Glutamatergic neuron (in vitro differentiated cells): ENCODE results near the gene RPL3. TPM values are rescaled to one million over a fixed set of nuclear protein-coding genes. Genes with fewer than 3 reads are reported as not detected.

ENCODE experiments used
- DNase-seq: peaks from one replicate; pipeline ENCODE4 v3.0.0; 2022
- H3K27ac Mint-ChIP-seq: one replicate; pipeline ENCODE4 v1.8.0; 2020; ENCODE audit warnings: mild to moderate bottlenecking, mixed read lengths, inconsistent platforms; ENCODE audit not compliant: unreplicated experiment
- H3K27me3 Mint-ChIP-seq: one replicate; pipeline ENCODE4 v1.8.0; 2020; ENCODE audit warnings: mild to moderate bottlenecking, moderate library complexity, mixed read lengths, inconsistent platforms; ENCODE audit not compliant: unreplicated experiment
- H3K36me3 Mint-ChIP-seq: one replicate; pipeline ENCODE4 v1.8.0; 2020; ENCODE audit warnings: mild to moderate bottlenecking, mixed read lengths, inconsistent platforms; ENCODE audit not compliant: unreplicated experiment
- H3K4me1 Mint-ChIP-seq: one replicate; pipeline ENCODE4 v1.8.0; 2020; ENCODE audit warnings: mild to moderate bottlenecking, low read depth, mixed read lengths, inconsistent platforms; ENCODE audit not compliant: unreplicated experiment
- H3K4me3 Mint-ChIP-seq: one replicate; pipeline ENCODE4 v1.8.0; 2020; ENCODE audit warnings: mild to moderate bottlenecking, mixed read lengths, inconsistent platforms; ENCODE audit not compliant: unreplicated experiment
- H3K9me3 Mint-ChIP-seq: one replicate; pipeline ENCODE4 v1.8.0; 2020; ENCODE audit warnings: mild to moderate bottlenecking, moderate library complexity, mixed read lengths, inconsistent platforms; ENCODE audit not compliant: unreplicated experiment
- CTCF ChIP-seq: fragments of 200-600 bp; sonication (generic); IDR thresholded peaks from one replicate; pipeline ENCODE4 v1.5.0; 2021; ENCODE audit not compliant: partially characterized antibody, unreplicated experiment
- total RNA-seq: library from RNA; stranded (reverse); fragmentation: NEBNext Ultra II Directional; extraction: Animal tissue kit (Norgen Biotek cat#: 25700); gene quantifications from one replicate; pipeline ENCODE4 v1.2.1, GENCODE V29; 2021; ENCODE audit not compliant: unreplicated experiment

Gene RPL3
- total RNA-seq, 1 donor from 2014 or later: 1,061 TPM

DNA sequence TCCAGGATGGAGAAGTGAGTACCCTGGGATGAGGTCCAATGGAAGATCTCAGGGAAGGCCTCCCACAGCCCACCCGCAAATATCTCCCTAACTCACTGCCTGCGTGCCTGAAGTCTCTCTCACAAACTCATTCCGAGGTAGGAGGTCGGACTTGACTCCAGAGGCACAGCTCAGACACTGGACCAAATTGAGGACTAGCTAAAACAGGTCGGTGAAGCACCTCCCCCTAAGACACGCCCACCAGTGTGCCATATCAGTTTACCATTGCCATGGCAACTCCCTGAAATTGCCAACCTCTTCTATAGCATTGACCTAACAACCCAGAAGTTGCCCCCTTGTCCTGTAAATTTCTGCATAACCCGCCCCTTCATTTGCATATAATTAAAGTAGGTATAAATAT is 17.5 kb downstream of the RPL3 start:
- no peak for TF ChIP-seq CTCF
- H3K4me3 Mint-ChIP-seq: no peak overlapping the region
- no peak for DNase-seq

DNA sequence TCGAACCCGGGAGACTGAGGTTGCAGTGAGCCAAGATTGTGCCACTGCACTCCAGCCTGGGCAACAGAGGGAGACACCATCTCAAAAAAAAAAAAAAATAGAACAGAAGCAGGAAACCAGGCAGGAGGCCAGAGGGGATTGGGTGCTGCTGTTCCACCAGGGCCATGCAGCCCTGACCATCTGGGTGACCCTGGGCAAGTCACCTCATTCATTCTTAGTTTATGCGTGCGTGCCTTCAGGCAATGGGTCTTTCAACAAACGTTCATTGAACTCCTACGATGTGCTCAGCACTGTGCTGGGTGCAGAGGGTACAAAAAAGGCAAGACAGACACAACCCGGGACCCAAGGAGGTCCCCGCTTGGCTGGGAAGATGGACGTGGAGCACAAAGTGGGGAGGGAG is 18.3 kb downstream of the RPL3 start:
- no peak for TF ChIP-seq CTCF
- Mint-ChIP-seq H3K36me3 (no peaks in the 10 kb centered on the region), H3K27me3 (peaks cover 12% of the 10 kb centered on the region), H3K27ac (no peak overlapping the region), H3K9me3 (peaks cover 1% of the 10 kb centered on the region), H3K4me1 (peaks cover 13% of the 10 kb centered on the region), H3K4me3 (no peak overlapping the region)
- DNase-seq: no peak

More for the DNA sequence above, 17.5 kb downstream of the RPL3 start:
- H3K4me1 Mint-ChIP-seq: peaks cover 19% of the 10 kb centered on the region
- no peaks in the 10 kb centered on the region for H3K36me3 Mint-ChIP-seq
- peaks cover 8% of the 10 kb centered on the region for H3K27me3 Mint-ChIP-seq
- H3K9me3 Mint-ChIP-seq: peaks cover 3% of the 10 kb centered on the region
- H3K27ac Mint-ChIP-seq: no peak overlapping the region

DNA sequence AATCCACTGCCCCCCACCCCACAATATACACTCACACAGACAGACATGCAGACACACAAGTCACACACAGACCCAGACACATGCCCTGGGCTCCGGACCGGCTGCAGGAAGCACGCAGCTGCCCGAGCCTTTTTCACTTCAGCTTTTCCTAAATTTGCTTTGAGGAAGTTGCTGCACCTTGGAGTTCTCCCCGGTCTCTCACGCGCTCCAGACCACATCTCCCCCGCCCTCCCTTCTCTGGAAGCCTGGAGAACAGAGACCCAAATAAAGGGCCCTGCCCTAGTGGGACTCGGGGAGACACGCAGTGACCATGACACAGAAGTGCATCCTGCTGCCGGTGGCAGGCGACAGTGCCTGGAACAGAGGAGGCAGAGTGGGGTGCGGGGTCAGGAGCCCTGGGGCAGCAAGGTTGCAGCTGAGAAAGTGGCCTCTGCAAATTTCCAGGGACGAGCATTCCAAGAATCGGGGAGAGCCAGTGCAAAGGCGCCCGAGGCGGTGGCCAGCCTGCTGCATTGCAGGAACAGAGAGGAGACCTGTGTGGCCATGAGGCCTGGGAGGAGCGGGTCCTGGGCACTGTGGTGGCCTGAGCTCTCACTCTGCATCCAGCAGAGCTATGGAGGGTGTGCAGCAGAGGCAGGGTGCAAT is 19.1 kb downstream of the RPL3 start:
- DNase-seq: peak; percentile 44

GRCh38 chr22:39299829-39300178 is 19.6 kb downstream of the RPL3 start:
- TF ChIP-seq CTCF: no peak
- no peak for DNase-seq
- Mint-ChIP-seq H3K4me3 (no peak overlapping the region), H3K36me3 (no peaks in the 10 kb centered on the region), H3K27me3 (peaks cover 12% of the 10 kb centered on the region), H3K9me3 (peaks cover 1% of the 10 kb centered on the region), H3K27ac (no peak overlapping the region), H3K4me1 (peaks cover 13% of the 10 kb centered on the region)

More for the DNA sequence above, 19.1 kb downstream of the RPL3 start:
- no peak overlapping the region for H3K4me3 Mint-ChIP-seq
- no peak for TF ChIP-seq CTCF
- peaks cover 12% of the 10 kb centered on the region for H3K27me3 Mint-ChIP-seq
- H3K9me3 Mint-ChIP-seq: peaks cover 1% of the 10 kb centered on the region
- no peaks in the 10 kb centered on the region for H3K36me3 Mint-ChIP-seq
- H3K27ac Mint-ChIP-seq: no peak overlapping the region
- peaks cover 13% of the 10 kb centered on the region for H3K4me1 Mint-ChIP-seq

GRCh38 chr22:39298241-39298987 is 21.0 kb downstream of the RPL3 start:
- H3K36me3 Mint-ChIP-seq: no peaks in the 10 kb centered on the region
- peaks cover 12% of the 10 kb centered on the region for H3K27me3 Mint-ChIP-seq
- peaks cover 13% of the 10 kb centered on the region for H3K4me1 Mint-ChIP-seq
- no peak overlapping the region for H3K27ac Mint-ChIP-seq
- TF ChIP-seq CTCF: no peak
- H3K9me3 Mint-ChIP-seq: peaks cover 1% of the 10 kb centered on the region
- DNase-seq: no peak
- no peak overlapping the region for H3K4me3 Mint-ChIP-seq
